K562 (cell line): Measurements from ENCODE around the gene SYNGR3. TPM values are rescaled to one million over a fixed set of nuclear protein-coding genes. Genes with fewer than 3 reads are reported as not detected.

ENCODE experiments used
- BCL6 ChIP-seq: fragments of 250-450 bp; sonication (Bioruptor Pico); IDR thresholded peaks from 2 replicates; pipeline ENCODE4 v1.4.0; 2020
- DNMT1 ChIP-seq: fragments of 450-650 bp; IDR thresholded peaks from 2 replicates; pipeline ENCODE4 v1.6.1; 2016; ENCODE audit warnings: antibody characterized with exemption, mild to moderate bottlenecking
- HDGF ChIP-seq: fragments of 450-650 bp; IDR thresholded peaks from 2 replicates; pipeline ENCODE4 v1.6.1; 2016
- HNRNPL ChIP-seq: fragments of 200-400 bp; formaldehyde crosslinking; IDR thresholded peaks from 2 replicates; pipeline ENCODE4 v1.6.1; 2017; ENCODE audit warnings: low read depth, mild to moderate bottlenecking, low read length
- MGA ChIP-seq: fragments of 450-650 bp; IDR thresholded peaks from 2 replicates; pipeline ENCODE4 v1.6.1; 2016; ENCODE audit warnings: mild to moderate bottlenecking, moderate library complexity
- MNT ChIP-seq, 2 experiments: fragments of 450-650 bp; conservative IDR thresholded peaks; 2 replicates each; pipeline ENCODE4 v1.6.1; 2017; ENCODE audit warnings: mild to moderate bottlenecking in 2 of 2, moderate library complexity in 2 of 2
- PTBP1 ChIP-seq: fragments of 200-400 bp; formaldehyde crosslinking; IDR thresholded peaks from 2 replicates; pipeline ENCODE4 v1.6.1; 2017; ENCODE audit warnings: low read depth, low read length
- PTRF ChIP-seq: fragments of 450-650 bp; IDR thresholded peaks from 2 replicates; pipeline ENCODE4 v1.6.1; 2016; ENCODE audit warnings: mild to moderate bottlenecking, missing genetic modification characterization, missing compliant biosample characterization
- SREBF1 ChIP-seq: fragments of 150-350 bp; IDR thresholded peaks from 2 replicates; pipeline ENCODE4 v1.6.1; 2014; ENCODE audit warnings: antibody characterized with exemption, low read depth, low read length, borderline replicate concordance
- SRSF7 ChIP-seq: fragments of 200-400 bp; formaldehyde crosslinking; optimal IDR thresholded peaks from 2 replicates; pipeline ENCODE3; 2017; ENCODE audit warnings: mild to moderate bottlenecking, low read depth, low read length
- VEZF1 ChIP-seq: fragments of 200-800 bp; sonication (Bioruptor generic); IDR thresholded peaks from 2 replicates; pipeline ENCODE4 v1.6.1; 2017; ENCODE audit warnings: missing genetic modification characterization, missing compliant biosample characterization
- ZNF197 ChIP-seq: fragments of 200-800 bp; sonication (Bioruptor generic); IDR thresholded peaks from 2 replicates; pipeline ENCODE4 v1.6.1; 2016; ENCODE audit warnings: low read depth, missing genetic modification characterization, missing compliant biosample characterization
- ZNF79 ChIP-seq: fragments of 250-450 bp; sonication (Bioruptor Pico); IDR thresholded peaks from 2 replicates; pipeline ENCODE4 v1.4.0; 2020; ENCODE audit warnings: low read depth, mild to moderate bottlenecking, moderate library complexity
- polyA plus RNA-seq, 8 experiments: library from polyadenylated mRNA; depleted of rRNA in 4 of 8; stranded (reverse) in 5 of 8; unstranded in 3 of 8; fragments of >200 nt; fragmentation: Nextera tagmentation in 2 of 8; fragmentation: Illumina TruSeq in 1 of 8; extraction: Ambion mirVana in 2 of 8; extraction: Trizol in 1 of 8; gene quantifications; 2 replicates each; pipeline versions ENCODE4 v1.2.1 to v1.2.3, GENCODE V29; 2011 to 2014; ENCODE audit warnings: inconsistent platforms in 1 of 8, missing spikeins in 1 of 8
- total RNA-seq, 7 experiments: library from RNA; depleted of rRNA in 6 of 7; stranded (reverse); fragments of >200 nt in 6 of 7; fragmentation: Illumina TruSeq in 2 of 7; extraction: Trizol in 2 of 7; gene quantifications; 2 replicates each; pipeline versions ENCODE4 v1.2.1 to v1.2.3, GENCODE V29; 2011 to 2021; ENCODE audit warnings: low replicate concordance in 1 of 7

SYNGR3 gene
- total and polyA plus RNA-seq, 9 of the 15 experiments (the other 6 are each of a cell fraction or from before 2014, with no cell fraction given) = 3.7 to 69.2 (median 36.3) TPM

- TF ChIP-seq MGA = no peak
- TF ChIP-seq ZNF197 (CRISPR knock-in tag) = no peak
- 0 out of 2 replicates have a peak, but pooled peaks have one; percentile 21 for TF ChIP-seq HDGF
- TF ChIP-seq HNRNPL = no peak
- TF ChIP-seq BCL6 (CRISPR knock-in tag) = no peak
- no peak for TF ChIP-seq ZNF79
- no peak for TF ChIP-seq VEZF1 (CRISPR knock-in tag)
- TF ChIP-seq PTBP1 = no peak
- TF ChIP-seq MNT (conservative IDR thresholded peaks at IDR 0.05) = peak; percentile 57 to 80; a peak in 3 of 4 replicates
- no peak for TF ChIP-seq PTRF (tag)
- TF ChIP-seq DNMT1 = no peak
- no peak for TF ChIP-seq SRSF7
- no peak for TF ChIP-seq SREBF1
Measured at GRCh38 chr16:1963806-1964505, 25.8 kb upstream of the SYNGR3 start (continued).
